ENCODE results near the gene CAMK2B. TPM values are rescaled to one million over a fixed set of nuclear protein-coding genes. Genes with fewer than 3 reads are reported as not detected.

Gene CAMK2B
- total RNA-seq, 5 donors from 2014 or later (not counting 1 experiment from before 2014, with no cell fraction given): 0.35 TPM; not detected in 4

GRCh38 chr7:44326261-44327125 is 1.1 kb upstream of the CAMK2B start:
- Mint-ChIP-seq H3K27ac (no peak overlapping the region), H3K27me3 (peaks cover 28 to 43% of the 10 kb centered on the region in 2 donors), H3K9me3 (peaks cover 0 to 4% (median 0%) of the 10 kb centered on the region in 3 donors)

DNA sequence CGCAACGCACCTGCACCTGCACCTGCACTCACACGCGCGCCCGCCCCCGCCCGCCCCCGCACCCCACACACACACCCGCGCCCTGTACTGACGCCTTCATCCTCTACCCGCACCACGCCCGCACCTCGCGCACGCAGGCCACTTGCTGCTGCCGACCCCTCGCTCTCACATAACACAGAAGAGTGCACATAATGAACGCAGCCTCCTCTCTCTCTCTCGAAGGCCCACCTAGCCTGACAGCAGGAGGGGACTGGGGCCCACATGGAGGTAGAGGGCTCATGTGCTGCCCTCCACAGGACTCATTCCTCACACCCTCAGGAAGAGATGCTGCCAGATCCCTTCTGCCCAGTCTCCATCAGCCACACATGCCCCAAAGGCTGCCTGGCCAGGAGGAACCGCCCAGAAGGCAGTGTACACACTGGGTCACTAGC is 432 bp upstream of the CAMK2B start:
- no peak for DNase-seq
- no peaks in the 10 kb centered on the region for H3K36me3 ChIP-seq (ENCODE audit: control insufficient read depth in 2 of 2, extremely low read depth in 1 of 2, insufficient read depth in 1 of 2, low read length in 1 of 2)
- ChIA-PET POLR2A (no interaction called here), CTCF (no interaction called here)
- no peak overlapping the region for H3K4me3 ChIP-seq (ENCODE audit: control insufficient read depth in 1 of 2, extremely low read depth in 1 of 2, low read length in 1 of 2)
- H3K27me3 ChIP-seq (replicated peaks in 1 of 2; ENCODE audit: control insufficient read depth in 2 of 2, extremely low read depth in 1 of 2, insufficient read depth in 2 of 2, low read length in 1 of 2): peaks cover 4 to 71% of the 10 kb centered on the region in 2 experiments
- H3K9me3 ChIP-seq: no peaks in the 10 kb centered on the region
- Mint-ChIP-seq H3K36me3 (no peaks in the 10 kb centered on the region), H3K27ac (no peak overlapping the region), H3K4me1 (peaks cover 6 to 10% (median 9%) of the 10 kb centered on the region in 3 donors), H3K27me3 (peaks cover 28 to 43% of the 10 kb centered on the region in 2 donors), H3K9me3 (peaks cover 0 to 4% (median 0%) of the 10 kb centered on the region in 3 donors), H3K4me3 (peak overlapping the region; percentile 58 to 87 (median 66))
- H3K4me1 ChIP-seq (ENCODE audit: control insufficient read depth in 1 of 2, extremely low read depth in 1 of 2, insufficient read depth in 2 of 2, low read length in 2 of 2): no peaks in the 10 kb centered on the region
- no peak overlapping the region for H3K27ac ChIP-seq (ENCODE audit: low read length)
- 4% methylated on average over 9 of the region's 23 CpGs for WGBS (ENCODE audit: insufficient coverage)
- no peak for ATAC-seq (replicated peaks in 1 of 4)

More at GRCh38 chr7:44326261-44327125, 1.1 kb upstream of the CAMK2B start:
- Histone ChIP-seq H3K36me3 (ENCODE audit: control insufficient read depth in 2 of 2, extremely low read depth in 1 of 2, insufficient read depth in 1 of 2, low read length in 1 of 2) (no peaks in the 10 kb centered on the region), H3K27me3 (replicated peaks in 1 of 2; ENCODE audit: control insufficient read depth in 2 of 2, extremely low read depth in 1 of 2, insufficient read depth in 2 of 2, low read length in 1 of 2) (peaks cover 4 to 64% of the 10 kb centered on the region in 2 experiments), H3K9me3 (no peaks in the 10 kb centered on the region), H3K4me3 (ENCODE audit: control insufficient read depth in 1 of 2, extremely low read depth in 1 of 2, low read length in 1 of 2) (no peak overlapping the region), H3K27ac (ENCODE audit: low read length) (no peak overlapping the region), H3K4me1 (ENCODE audit: control insufficient read depth in 1 of 2, extremely low read depth in 1 of 2, insufficient read depth in 2 of 2, low read length in 2 of 2) (no peaks in the 10 kb centered on the region)
- DNase-seq (no peak), ATAC-seq (replicated peaks in 1 of 4) (no peak)
- H3K4me1 Mint-ChIP-seq: peaks cover 6 to 10% (median 9%) of the 10 kb centered on the region in 3 donors
- WGBS (ENCODE audit: insufficient coverage): 57% methylated on average over 5 of the region's 12 CpGs
- H3K4me3 Mint-ChIP-seq: peak overlapping the region in 1 of 3 donors; percentile 87
- no peaks in the 10 kb centered on the region for H3K36me3 Mint-ChIP-seq
- POLR2A ChIA-PET: no interaction called here
- CTCF ChIA-PET: no interaction called here

DNA sequence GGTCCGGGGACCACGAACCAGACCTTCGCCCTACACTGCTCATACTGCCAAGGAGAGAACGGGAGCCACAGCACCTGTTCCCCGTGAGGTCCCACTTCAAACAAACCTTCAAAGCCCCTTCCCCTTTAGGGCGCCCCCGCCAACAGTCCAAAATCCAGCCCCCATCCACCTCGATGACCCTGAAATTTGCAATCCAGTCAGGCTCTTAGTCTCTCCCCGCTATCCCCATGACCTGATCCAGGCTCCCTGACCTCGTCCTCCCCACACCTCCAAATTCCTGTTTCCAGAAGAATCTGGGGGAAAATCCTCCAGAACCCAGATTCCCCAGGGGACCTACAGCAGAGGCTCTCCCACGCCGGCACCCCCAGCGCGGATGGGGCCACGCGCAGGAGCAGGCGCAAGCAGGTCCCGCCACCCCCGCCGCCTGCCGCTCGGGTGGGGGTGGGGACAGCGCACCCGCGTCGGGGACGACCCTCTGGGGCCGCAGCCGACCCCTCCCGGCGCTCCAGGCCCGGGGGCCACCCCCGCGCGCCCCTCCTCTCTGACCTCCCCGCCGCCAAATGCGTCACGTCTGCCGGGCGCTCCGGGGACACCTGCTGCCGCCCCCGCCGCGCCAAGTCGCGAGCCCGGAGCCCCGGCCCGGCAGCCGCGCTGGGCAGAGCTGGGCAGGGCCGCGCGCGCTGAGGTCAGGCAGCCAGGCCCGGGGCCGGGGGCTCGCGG is 753 bp downstream of the CAMK2B start:
- ATAC-seq (replicated peaks in 1 of 4) (no peak), DNase-seq (no peak)
- WGBS (ENCODE audit: insufficient coverage): 6% methylated on average over 59 of the region's 61 CpGs
- H3K27ac ChIP-seq (ENCODE audit: low read length): no peak overlapping the region
- H3K36me3 ChIP-seq (ENCODE audit: control insufficient read depth in 2 of 2, extremely low read depth in 1 of 2, insufficient read depth in 1 of 2, low read length in 1 of 2): no peaks in the 10 kb centered on the region
- Mint-ChIP-seq H3K4me1 (peaks cover 6 to 10% (median 9%) of the 10 kb centered on the region in 3 donors), H3K36me3 (no peaks in the 10 kb centered on the region), H3K27me3 (peaks cover 28 to 43% of the 10 kb centered on the region in 2 donors), H3K4me3 (peak overlapping the region in 2 of 3 donors; percentile 37 to 58), H3K27ac (no peak overlapping the region), H3K9me3 (peaks cover 0 to 4% (median 0%) of the 10 kb centered on the region in 3 donors)
- ChIA-PET CTCF (no interaction called here), POLR2A (no interaction called here)
- H3K4me1 ChIP-seq (ENCODE audit: control insufficient read depth in 1 of 2, extremely low read depth in 1 of 2, insufficient read depth in 2 of 2, low read length in 2 of 2): no peaks in the 10 kb centered on the region
- peaks cover 4 to 65% of the 10 kb centered on the region in 2 experiments for H3K27me3 ChIP-seq (replicated peaks in 1 of 2; ENCODE audit: control insufficient read depth in 2 of 2, extremely low read depth in 1 of 2, insufficient read depth in 2 of 2, low read length in 1 of 2)
- H3K4me3 ChIP-seq (ENCODE audit: control insufficient read depth in 1 of 2, extremely low read depth in 1 of 2, low read length in 1 of 2): peak overlapping the region in 1 of 2 donors; percentile 5
- H3K9me3 ChIP-seq: no peaks in the 10 kb centered on the region

DNA sequence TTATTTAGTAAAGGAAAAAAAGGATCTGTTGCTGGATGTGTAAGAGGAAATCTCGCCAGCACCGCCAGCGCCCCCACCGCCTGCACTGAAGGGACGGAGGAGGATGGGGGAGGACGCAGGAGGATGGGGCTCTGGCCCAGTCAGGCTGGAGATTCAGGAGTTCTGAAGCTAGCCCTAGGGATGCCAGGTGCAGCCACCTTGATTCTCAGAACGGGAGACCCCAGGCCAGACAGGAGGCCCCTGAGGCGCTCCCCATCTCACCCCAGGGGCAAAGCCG is 1.3 kb downstream of the CAMK2B start:
- no peak for ATAC-seq (replicated peaks in 1 of 4)
- Histone ChIP-seq H3K9me3 (no peaks in the 10 kb centered on the region), H3K4me1 (ENCODE audit: control insufficient read depth in 1 of 2, extremely low read depth in 1 of 2, insufficient read depth in 2 of 2, low read length in 2 of 2) (no peaks in the 10 kb centered on the region), H3K27me3 (replicated peaks in 1 of 2; ENCODE audit: control insufficient read depth in 2 of 2, extremely low read depth in 1 of 2, insufficient read depth in 2 of 2, low read length in 1 of 2) (peaks cover 4 to 61% of the 10 kb centered on the region in 2 experiments), H3K27ac (ENCODE audit: low read length) (no peak overlapping the region), H3K36me3 (ENCODE audit: control insufficient read depth in 2 of 2, extremely low read depth in 1 of 2, insufficient read depth in 1 of 2, low read length in 1 of 2) (no peaks in the 10 kb centered on the region), H3K4me3 (ENCODE audit: control insufficient read depth in 1 of 2, extremely low read depth in 1 of 2, low read length in 1 of 2) (no peak overlapping the region)
- H3K4me3 Mint-ChIP-seq: peak overlapping the region in 2 of 3 donors; percentile 37 to 58
- WGBS (ENCODE audit: insufficient coverage): 20% methylated on average over 6 of the region's 9 CpGs
- peaks cover 6 to 10% (median 9%) of the 10 kb centered on the region in 3 donors for H3K4me1 Mint-ChIP-seq
- peaks cover 0 to 4% (median 0%) of the 10 kb centered on the region in 3 donors for H3K9me3 Mint-ChIP-seq
- DNase-seq: no peak
- H3K27ac Mint-ChIP-seq: no peak overlapping the region
- H3K36me3 Mint-ChIP-seq: no peaks in the 10 kb centered on the region
- CTCF ChIA-PET: no interaction called here
- POLR2A ChIA-PET: no interaction called here
- H3K27me3 Mint-ChIP-seq: peaks cover 28 to 43% of the 10 kb centered on the region in 2 donors

GRCh38 chr7:44323381-44324203 is 1.8 kb downstream of the CAMK2B start:
- Histone ChIP-seq H3K4me1 (ENCODE audit: control insufficient read depth in 1 of 2, extremely low read depth in 1 of 2, insufficient read depth in 2 of 2, low read length in 2 of 2) (no peaks in the 10 kb centered on the region), H3K4me3 (ENCODE audit: control insufficient read depth in 1 of 2, extremely low read depth in 1 of 2, low read length in 1 of 2) (no peak overlapping the region), H3K9me3 (no peaks in the 10 kb centered on the region), H3K36me3 (ENCODE audit: control insufficient read depth in 2 of 2, extremely low read depth in 1 of 2, insufficient read depth in 1 of 2, low read length in 1 of 2) (no peaks in the 10 kb centered on the region), H3K27me3 (replicated peaks in 1 of 2; ENCODE audit: control insufficient read depth in 2 of 2, extremely low read depth in 1 of 2, insufficient read depth in 2 of 2, low read length in 1 of 2) (peaks cover 1 to 59% of the 10 kb centered on the region in 2 experiments), H3K27ac (ENCODE audit: low read length) (no peak overlapping the region)
- Mint-ChIP-seq H3K4me3 (peak overlapping the region in 1 of 3 donors; percentile 58), H3K27ac (no peak overlapping the region), H3K36me3 (no peaks in the 10 kb centered on the region), H3K4me1 (peaks cover 6 to 10% (median 9%) of the 10 kb centered on the region in 3 donors), H3K27me3 (peaks cover 28 to 40% of the 10 kb centered on the region in 2 donors), H3K9me3 (peaks cover 0 to 4% (median 0%) of the 10 kb centered on the region in 3 donors)
- ATAC-seq (replicated peaks in 1 of 4) (no peak), DNase-seq (no peak)
- ChIA-PET CTCF (no interaction called here), POLR2A (no interaction called here)
- WGBS (ENCODE audit: insufficient coverage): 86% methylated on average over 15 of the region's 17 CpGs
